ENCODE results near the gene FRAT1.
A peak's percentile ranks its signal among the peaks of the same experiment; 100 is the strongest.

Gene FRAT1

GRCh38 chr10:97307866-97308780 is 10.9 kb upstream of the FRAT1 start:
- DNase-seq (ENCODE audit: low spot score), result no peak

- DNase-seq (ENCODE audit: low spot score), result no peak
Measured at GRCh38 chr10:97311111-97311626, 7.9 kb upstream of the FRAT1 start.

GRCh38 chr10:97312897-97313296 is 6.2 kb upstream of the FRAT1 start:
- no peak for DNase-seq (ENCODE audit: low spot score)

GRCh38 chr10:97314671-97315070 is 4.4 kb upstream of the FRAT1 start:
- no peak for DNase-seq (ENCODE audit: low spot score)

DNA sequence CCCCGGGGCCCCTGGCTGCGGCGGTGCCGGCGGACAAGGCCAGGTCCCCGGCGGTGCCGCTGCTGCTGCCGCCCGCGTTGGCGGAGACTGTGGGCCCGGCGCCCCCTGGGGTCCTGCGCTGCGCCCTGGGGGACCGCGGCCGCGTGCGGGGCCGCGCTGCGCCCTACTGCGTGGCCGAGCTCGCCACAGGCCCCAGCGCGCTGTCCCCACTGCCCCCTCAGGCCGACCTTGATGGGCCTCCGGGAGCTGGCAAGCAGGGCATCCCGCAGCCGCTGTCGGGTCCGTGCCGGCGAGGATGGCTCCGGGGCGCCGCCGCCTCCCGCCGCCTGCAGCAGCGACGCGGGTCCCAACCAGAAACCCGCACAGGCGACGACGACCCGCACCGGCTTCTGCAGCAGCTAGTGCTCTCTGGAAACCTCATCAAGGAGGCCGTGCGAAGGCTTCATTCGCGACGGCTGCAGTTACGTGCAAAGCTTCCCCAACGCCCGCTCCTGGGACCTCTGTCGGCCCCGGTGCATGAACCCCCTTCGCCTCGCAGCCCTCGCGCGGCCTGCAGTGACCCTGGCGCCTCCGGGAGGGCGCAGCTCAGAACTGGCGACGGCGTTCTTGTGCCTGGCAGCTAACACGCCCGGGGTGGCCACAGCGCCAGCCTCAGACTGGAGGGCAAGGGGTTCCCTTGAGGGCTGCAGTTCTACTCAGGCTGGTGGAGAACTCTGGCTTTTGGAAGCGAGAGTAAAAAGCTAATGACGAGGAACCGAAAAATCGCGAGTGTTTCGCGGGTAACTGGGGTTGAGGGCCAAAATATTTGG is 804 bp downstream of the FRAT1 start:
- DNase-seq (ENCODE audit: low spot score), result peak; percentile 52

- DNase-seq (ENCODE audit: low spot score), result no peak
Measured at GRCh38 chr10:97320480-97321031, 1.5 kb downstream of the FRAT1 start.

DNA sequence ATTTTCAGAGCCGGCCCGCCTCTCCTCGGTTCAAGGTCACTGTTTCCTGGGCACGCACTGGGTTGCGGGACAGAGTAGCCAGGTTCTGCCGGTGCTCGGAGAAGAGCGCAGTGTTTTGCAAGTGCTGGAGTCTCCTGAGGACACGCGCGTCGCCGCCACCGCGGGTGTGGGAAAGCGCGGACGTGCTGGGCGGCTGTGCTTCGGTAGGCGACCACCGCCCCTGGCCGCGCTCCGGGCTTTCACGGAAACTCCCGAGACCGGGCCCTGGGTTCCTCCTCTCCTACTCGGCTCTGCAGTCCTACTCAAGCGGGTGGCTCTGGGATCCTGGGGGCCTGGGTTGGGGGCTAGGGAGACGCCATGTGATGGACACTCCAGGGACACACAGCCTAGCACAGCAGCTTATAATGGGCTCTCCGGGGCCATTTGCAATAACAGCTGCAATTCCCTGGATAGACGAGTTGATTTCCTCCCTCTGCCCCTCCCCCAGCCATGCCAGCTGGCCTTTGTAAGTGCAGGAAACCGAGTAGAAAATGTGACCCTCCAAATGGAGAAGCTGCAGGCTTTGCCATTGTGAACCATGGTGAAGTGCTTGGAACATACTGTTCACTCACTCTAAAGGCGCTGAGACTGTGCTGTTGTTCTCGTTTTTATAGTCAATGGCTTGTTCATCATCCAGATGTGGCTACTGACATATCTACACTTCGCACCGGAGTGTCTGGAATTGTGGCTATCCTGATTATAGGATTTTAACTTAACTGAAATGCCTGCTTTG is 2.1 kb downstream of the FRAT1 start:
- no peak for DNase-seq (ENCODE audit: low spot score)

DNA sequence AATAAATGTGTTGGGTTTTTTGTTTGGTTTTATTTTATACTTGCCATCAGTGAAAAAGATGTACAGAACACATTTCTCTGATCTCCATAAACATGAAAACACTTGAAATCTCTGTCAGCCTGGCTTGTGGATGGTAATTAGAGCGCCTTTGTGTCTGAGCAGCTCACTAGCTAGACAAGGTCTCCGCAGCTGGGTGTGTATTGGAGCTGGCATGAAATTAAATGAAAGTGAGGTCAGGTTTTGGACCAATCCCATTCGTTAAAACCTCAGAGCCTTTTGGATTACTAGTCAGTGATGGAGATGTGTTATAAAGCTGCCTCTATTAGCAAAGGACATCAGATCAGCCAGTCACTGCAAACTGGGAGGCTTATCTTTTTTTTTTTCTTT is 2.7 kb downstream of the FRAT1 start:
- DNase-seq (ENCODE audit: low spot score), result no peak

GRCh38 chr10:97323501-97323900 is 4.4 kb downstream of the FRAT1 start:
- DNase-seq (ENCODE audit: low spot score), result no peak

DNA sequence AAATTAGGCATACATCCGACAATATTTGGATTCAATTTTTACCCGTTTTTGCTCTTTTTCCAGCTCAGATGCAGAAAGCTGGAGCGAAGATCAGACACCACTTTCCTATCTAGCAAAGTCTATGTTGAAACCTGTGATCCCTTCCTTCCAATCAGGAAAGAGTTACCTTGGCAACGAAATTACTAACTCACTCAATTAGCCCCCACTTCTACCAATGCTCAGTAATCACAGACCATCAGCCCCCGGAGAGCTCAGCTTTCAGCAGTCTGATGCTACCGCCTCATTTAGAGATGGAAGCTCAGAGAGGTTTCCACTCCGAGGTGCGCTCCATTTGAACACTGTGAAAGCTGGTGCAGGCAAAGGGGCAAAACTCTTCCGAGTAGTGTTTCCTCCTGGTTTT is 6.7 kb downstream of the FRAT1 start:
- DNase-seq (ENCODE audit: low spot score), result no peak

- no peak for DNase-seq (ENCODE audit: low spot score)
Measured at GRCh38 chr10:97327348-97328294, 8.6 kb downstream of the FRAT1 start.

DNA sequence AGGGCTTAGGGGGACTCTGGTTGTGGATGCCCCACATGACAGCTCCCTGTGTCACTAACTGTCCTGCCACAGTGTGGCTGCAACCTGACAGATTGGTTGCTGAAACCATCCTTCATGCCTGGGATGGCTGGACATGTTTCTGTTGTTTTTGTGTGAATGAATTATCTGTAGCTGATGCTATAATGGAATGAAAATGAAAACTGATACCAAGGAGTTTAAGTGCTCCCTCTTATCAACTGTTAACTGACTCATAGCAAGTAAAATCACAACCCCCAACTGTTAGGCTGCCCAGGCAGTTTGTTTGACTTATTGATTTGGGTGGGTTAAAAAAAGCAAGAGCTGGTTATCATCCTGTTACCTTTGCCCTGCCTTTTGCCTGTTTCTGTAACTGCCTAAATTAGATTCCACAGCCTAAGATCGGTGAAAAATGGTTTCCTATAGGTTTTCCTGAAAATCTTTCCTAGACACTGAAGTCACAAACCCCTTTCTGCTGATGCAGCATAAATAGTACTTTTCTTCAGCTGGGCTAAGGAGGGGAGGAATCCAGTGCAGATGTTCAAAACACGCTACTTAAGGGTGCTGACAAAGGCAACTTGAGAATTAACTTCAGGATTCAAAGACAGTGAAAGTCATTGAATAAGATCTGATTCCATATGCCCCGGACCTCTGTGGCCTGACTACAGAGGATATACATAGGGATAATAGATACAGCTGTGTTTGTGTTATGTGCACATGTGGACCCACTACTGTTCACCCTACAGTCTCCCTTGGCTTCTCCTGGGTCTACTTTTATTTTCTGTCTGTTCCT is 9.8 kb downstream of the FRAT1 start:
- DNase-seq (ENCODE audit: low spot score), result no peak

DNA sequence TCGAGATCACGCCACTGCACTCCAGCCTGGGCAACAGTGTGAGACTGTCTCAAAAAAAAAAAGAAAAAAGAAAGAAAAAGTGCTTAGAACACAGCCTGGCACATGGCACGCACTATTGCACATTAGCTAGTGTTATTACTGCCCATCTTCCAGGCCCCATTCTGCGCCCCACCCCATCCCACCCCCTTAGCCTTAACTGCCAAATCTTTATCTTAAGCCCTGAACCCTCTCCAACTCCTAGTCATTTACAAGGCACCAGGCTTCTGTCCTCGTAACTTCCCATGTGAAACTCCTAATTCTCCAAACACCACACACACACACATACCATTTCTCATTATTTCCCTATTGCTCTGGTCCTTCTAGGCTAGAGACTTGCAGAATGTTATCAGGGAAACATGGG is 10.7 kb downstream of the FRAT1 start:
- no peak for DNase-seq (ENCODE audit: low spot score)

DNA sequence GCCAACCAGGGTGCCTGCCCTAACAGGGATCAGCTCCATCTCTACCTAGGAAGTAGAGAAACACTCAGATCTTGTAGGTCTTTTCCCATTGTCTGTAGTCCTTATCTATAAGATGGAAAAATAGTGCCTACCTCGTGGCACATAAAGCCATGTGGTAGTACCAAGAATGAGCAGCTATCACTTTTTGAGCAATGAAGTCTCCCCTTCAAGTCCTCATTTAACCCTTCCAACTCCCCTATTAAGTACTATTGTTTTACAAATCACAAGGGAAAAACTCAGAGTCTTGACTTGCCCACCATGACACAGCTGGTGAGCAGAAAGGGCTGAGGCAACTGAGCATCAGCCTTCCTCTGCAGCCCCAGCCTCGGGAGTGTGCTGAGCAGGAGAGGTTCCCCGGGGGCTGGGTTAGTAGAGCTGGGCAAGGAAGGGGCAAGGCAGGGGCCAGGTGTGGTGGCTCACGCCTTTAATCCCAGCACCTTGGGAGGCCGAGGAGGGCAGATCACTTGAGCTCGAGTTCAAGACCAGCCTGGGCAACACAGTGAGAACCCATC is 12.2 kb downstream of the FRAT1 start:
- no peak for DNase-seq (ENCODE audit: low spot score)

GRCh38 chr10:97332591-97333350 is 13.7 kb downstream of the FRAT1 start:
- no peak for DNase-seq (ENCODE audit: low spot score)

DNA sequence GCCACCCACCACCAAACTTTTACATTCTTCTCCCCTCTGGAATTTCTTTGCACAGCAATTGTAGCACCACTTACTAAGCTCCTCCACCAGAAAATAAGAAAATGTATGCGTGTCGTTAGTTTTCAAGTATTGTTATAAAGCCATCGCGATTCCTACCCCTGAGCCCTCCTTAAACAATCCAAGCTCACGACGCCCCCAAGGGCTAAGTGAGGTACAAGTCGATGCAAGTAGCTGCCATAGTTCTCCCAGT is 14.2 kb downstream of the FRAT1 start:
- peak; percentile 6 for DNase-seq (ENCODE audit: low spot score)

DNA sequence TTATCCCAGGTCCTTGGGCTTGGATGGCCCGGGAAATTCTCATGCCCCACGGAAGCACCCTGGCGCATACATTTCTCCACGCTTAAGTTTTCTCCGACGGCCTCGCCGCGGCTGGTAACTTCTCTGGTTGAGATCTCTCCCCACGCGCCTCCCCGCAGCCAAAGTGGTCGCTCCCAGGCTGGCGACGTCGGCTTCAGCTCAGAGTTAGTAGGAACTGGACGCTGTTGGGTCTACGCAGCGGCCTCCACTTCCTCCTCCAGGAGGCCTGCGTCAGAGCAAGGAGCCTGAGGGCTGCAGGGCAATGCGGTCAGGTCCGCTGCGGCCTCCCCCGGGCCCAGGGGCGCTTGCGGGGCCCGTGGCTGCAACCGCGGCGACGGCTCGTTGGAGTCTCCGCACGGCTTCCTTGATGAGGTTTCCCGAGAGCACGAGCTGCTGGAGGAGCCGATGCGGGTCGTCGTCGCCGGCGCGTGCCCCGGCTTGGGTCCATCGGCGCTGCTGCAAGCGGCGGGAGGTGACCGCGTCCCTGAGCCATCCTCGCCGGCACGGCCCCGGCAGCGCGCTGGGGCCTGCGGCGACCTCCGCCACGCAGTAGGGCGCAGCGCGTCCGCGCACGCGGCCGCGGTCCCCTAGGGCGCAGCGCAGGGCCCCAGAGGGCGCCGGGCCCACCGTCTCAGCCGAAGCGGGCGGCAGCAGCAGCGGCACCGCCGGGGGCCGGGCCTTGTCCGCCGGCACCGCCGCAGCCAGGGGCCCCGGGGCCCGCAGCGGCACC is 14.7 kb downstream of the FRAT1 start:
- DNase-seq (ENCODE audit: low spot score), result no peak
